K562 (cell line): ENCODE data around the gene CMTM4. TPM values are rescaled to one million over a fixed set of nuclear protein-coding genes. Genes with fewer than 3 reads are reported as not detected.

ENCODE experiments used
- CHD2 ChIP-seq: IDR thresholded peaks from 2 replicates; pipeline ENCODE4 v1.6.1; 2011; ENCODE audit warnings: low read depth, low read length
- CXXC5 ChIP-seq: fragments of 250-450 bp; sonication (Bioruptor Pico); IDR thresholded peaks from 2 replicates; pipeline ENCODE4 v1.8.0; 2022; ENCODE audit warnings: inconsistent platforms, mild to moderate bottlenecking, moderate library complexity
- GATAD2B ChIP-seq: fragments of 450-650 bp; IDR thresholded peaks from 2 replicates; pipeline ENCODE4 v1.6.1; 2017; ENCODE audit warnings: mild to moderate bottlenecking, borderline replicate concordance
- HDGF ChIP-seq: fragments of 450-650 bp; IDR thresholded peaks from 2 replicates; pipeline ENCODE4 v1.6.1; 2016
- HMGN3 ChIP-seq: IDR thresholded peaks from 2 replicates; pipeline ENCODE4 v1.6.1; 2011; ENCODE audit warnings: borderline replicate concordance, low read depth, mild to moderate bottlenecking, mixed read lengths, low read length; ENCODE audit not compliant: insufficient read length; ENCODE audit errors: extremely low read depth
- MYNN ChIP-seq, 2 experiments: sonication (generic); formaldehyde crosslinking in 1 of 2; IDR thresholded peaks; 2 replicates each; pipeline versions ENCODE4 v1.5.0 to v1.6.1; 2016 to 2020; ENCODE audit warnings: antibody characterized with exemption in 1 of 2, missing genetic modification reagents in 1 of 2
- NCOA6 ChIP-seq: fragments of 450-650 bp; IDR thresholded peaks from 2 replicates; pipeline ENCODE4 v1.6.1; 2017; ENCODE audit warnings: mild to moderate bottlenecking
- NRF1 ChIP-seq, 2 experiments: fragments of 450-650 bp; IDR thresholded peaks in 1 of 2; conservative IDR thresholded peaks in 1 of 2; 2 replicates each; pipeline ENCODE4 v1.6.1; 2014; ENCODE audit warnings: mild to moderate bottlenecking in 2 of 2
- RBM17 ChIP-seq: fragments of 200-400 bp; formaldehyde crosslinking; IDR thresholded peaks from 2 replicates; pipeline ENCODE4 v1.6.1; 2017; ENCODE audit warnings: low read depth, mild to moderate bottlenecking, low read length, borderline replicate concordance
- SMC3 ChIP-seq: conservative IDR thresholded peaks from 2 replicates; pipeline ENCODE4 v1.6.1; 2011; ENCODE audit warnings: low read depth, low read length, improper control_type of control experiment; ENCODE audit not compliant: insufficient read depth
- ZBTB33 ChIP-seq: sonication (generic); formaldehyde crosslinking; IDR thresholded peaks from 2 replicates; pipeline ENCODE4 v1.8.1; 2023; ENCODE audit warnings: mild to moderate bottlenecking, missing genetic modification reagents
- ZC3H4 ChIP-seq: sonication (generic); formaldehyde crosslinking; IDR thresholded peaks from 2 replicates; pipeline ENCODE4 v1.9.0; 2021; ENCODE audit warnings: missing genetic modification reagents, borderline replicate concordance
- ZEB2 ChIP-seq: fragments of 450-650 bp; IDR thresholded peaks from 2 replicates; pipeline ENCODE4 v1.6.1; 2016
- ZFX ChIP-seq: sonication (generic); formaldehyde crosslinking; IDR thresholded peaks from 2 replicates; pipeline ENCODE4 v1.8.0; 2022; ENCODE audit warnings: mild to moderate bottlenecking, missing genetic modification reagents, moderate library complexity
- ZNF121 ChIP-seq: sonication (generic); formaldehyde crosslinking; conservative IDR thresholded peaks from 2 replicates; pipeline ENCODE4 v1.8.0; 2022; ENCODE audit warnings: missing genetic modification reagents
- ZNF146 ChIP-seq: IDR thresholded peaks from one replicate; pipeline ENCODE4 v1.6.1; 2018; ENCODE audit warnings: missing compliant biosample characterization; ENCODE audit not compliant: unreplicated experiment
- ZNF274 ChIP-seq: IDR thresholded peaks from 2 replicates; pipeline ENCODE4 v1.6.1; 2011; ENCODE audit warnings: low read depth, mild to moderate bottlenecking, low read length, moderate library complexity, borderline replicate concordance
- ZNF431 ChIP-seq: sonication (generic); formaldehyde crosslinking; IDR thresholded peaks from 2 replicates; pipeline ENCODE4 v1.8.0; 2022; ENCODE audit warnings: mild to moderate bottlenecking, missing genetic modification reagents
- ZNF436 ChIP-seq: fragments of 250-450, 450-650 bp; sonication (Bioruptor Pico); formaldehyde crosslinking; IDR thresholded peaks from 2 replicates; pipeline ENCODE4 v1.7.0; 2020; ENCODE audit warnings: mild to moderate bottlenecking
- polyA plus RNA-seq, 8 experiments: library from polyadenylated mRNA; depleted of rRNA in 4 of 8; stranded (reverse) in 5 of 8; unstranded in 3 of 8; fragments of >200 nt; fragmentation: Nextera tagmentation in 2 of 8; fragmentation: Illumina TruSeq in 1 of 8; extraction: Ambion mirVana in 2 of 8; extraction: Trizol in 1 of 8; gene quantifications; 2 replicates each; pipeline versions ENCODE4 v1.2.1 to v1.2.3, GENCODE V29; 2011 to 2014; ENCODE audit warnings: inconsistent platforms in 1 of 8, missing spikeins in 1 of 8
- total RNA-seq, 7 experiments: library from RNA; depleted of rRNA in 6 of 7; stranded (reverse); fragments of >200 nt in 6 of 7; fragmentation: Illumina TruSeq in 2 of 7; extraction: Trizol in 2 of 7; gene quantifications; 2 replicates each; pipeline versions ENCODE4 v1.2.1 to v1.2.3, GENCODE V29; 2011 to 2021; ENCODE audit warnings: low replicate concordance in 1 of 7
- TF ChIP-seq, protein P1 (sequence below): fragments of 450-650 bp; formaldehyde crosslinking; IDR thresholded peaks from 2 replicates; pipeline ENCODE4 v1.4.0; 2020; ENCODE audit warnings: mild to moderate bottlenecking
- TF ChIP-seq, protein P2 (sequence below): sonication (generic); formaldehyde crosslinking; IDR thresholded peaks from 2 replicates; pipeline ENCODE4 v1.8.0; 2022; ENCODE audit warnings: mild to moderate bottlenecking, low read depth, missing genetic modification reagents
- TF ChIP-seq, protein P3 (sequence below), 2 experiments: IDR thresholded peaks; 2 replicates each; pipeline ENCODE4 v1.6.1; 2012; ENCODE audit warnings: improper control_type of control experiment in 2 of 2, low read depth in 2 of 2, low read length in 2 of 2, borderline replicate concordance in 1 of 2

CMTM4 gene
- total and polyA plus RNA-seq, 9 of the 15 experiments (the other 6 are each of a cell fraction or from before 2014, with no cell fraction given), result 2.0 to 21.3 (median 12.5) TPM

DNA sequence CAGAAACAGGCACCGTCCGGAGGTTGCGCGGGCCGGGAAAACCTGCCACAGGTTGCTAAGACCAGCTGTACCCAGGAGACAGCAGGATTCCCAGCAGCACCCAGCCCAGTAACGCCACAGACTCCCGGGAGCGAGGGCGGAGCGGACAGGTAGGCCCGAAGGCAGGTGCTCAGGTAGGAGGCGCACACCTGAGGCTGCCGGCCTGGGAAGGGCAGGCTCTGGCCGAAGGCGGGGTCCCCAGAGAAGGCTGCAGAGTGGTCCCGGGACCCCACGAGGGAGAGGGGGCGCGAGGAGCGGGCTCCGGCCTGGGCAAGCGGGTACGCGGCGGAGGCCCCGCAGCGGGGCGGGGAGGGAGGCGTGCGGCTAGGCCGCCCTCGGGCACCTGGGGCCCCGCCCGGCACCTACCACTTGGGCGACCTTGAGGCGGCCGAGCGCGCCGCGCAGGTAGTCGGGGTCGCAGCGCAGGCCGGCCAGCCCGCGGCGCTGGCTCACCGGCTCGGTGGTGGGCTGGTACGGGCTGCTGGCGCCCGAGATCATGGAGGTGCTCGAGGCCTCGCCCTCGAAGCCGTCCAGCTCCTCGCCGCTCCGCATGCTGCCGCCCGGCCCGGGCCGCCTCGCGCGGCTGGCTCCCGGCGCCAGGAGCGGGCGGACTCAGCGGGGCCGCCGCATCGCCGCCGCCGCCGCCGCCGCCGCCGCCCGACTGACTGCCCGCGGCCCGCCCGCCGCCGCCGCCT, 441 bp downstream of the CMTM4 start (continued):
- TF ChIP-seq, protein P1, sequence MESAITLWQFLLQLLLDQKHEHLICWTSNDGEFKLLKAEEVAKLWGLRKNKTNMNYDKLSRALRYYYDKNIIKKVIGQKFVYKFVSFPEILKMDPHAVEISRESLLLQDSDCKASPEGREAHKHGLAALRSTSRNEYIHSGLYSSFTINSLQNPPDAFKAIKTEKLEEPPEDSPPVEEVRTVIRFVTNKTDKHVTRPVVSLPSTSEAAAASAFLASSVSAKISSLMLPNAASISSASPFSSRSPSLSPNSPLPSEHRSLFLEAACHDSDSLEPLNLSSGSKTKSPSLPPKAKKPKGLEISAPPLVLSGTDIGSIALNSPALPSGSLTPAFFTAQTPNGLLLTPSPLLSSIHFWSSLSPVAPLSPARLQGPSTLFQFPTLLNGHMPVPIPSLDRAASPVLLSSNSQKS (CRISPR knock-in tag), result no peak
- TF ChIP-seq GATAD2B (peak; percentile 41; the same call in 1 of the 2 replicates), NRF1 (conservative IDR thresholded peaks at IDR 0.05 in 1 of 2, IDR thresholded peaks at IDR 0.05 in 1 of 2) (0 out of 4 replicates have a peak, but pooled peaks of 1 of the 2 experiments have one; percentile 13), ZNF121 (CRISPR knock-in tag) (no peak), HMGN3 (peak; percentile 16), ZNF274 (no peak), ZC3H4 (CRISPR knock-in tag) (0 out of 2 replicates have a peak, but pooled peaks have one; percentile 43), NCOA6 (no peak), CXXC5 (CRISPR knock-in tag) (0 out of 2 replicates have a peak, but pooled peaks have one; percentile 45), HDGF (no peak), ZBTB33 (CRISPR knock-in tag) (no peak), MYNN (IDR thresholded peaks at IDR 0.05) (no peak), MYNN (CRISPR knock-in tag; IDR thresholded peaks at IDR 0.05) (no peak), CHD2 (no peak), ZEB2 (peak; percentile 88), SMC3 (no peak), ZNF431 (CRISPR knock-in tag) (peak; percentile 42; the same call in 1 of the 2 replicates), RBM17 (no peak), ZFX (CRISPR knock-in tag) (peak; percentile 79), ZNF436 (CRISPR knock-in tag) (no peak), ZNF146 (no peak)
- TF ChIP-seq, protein P2, sequence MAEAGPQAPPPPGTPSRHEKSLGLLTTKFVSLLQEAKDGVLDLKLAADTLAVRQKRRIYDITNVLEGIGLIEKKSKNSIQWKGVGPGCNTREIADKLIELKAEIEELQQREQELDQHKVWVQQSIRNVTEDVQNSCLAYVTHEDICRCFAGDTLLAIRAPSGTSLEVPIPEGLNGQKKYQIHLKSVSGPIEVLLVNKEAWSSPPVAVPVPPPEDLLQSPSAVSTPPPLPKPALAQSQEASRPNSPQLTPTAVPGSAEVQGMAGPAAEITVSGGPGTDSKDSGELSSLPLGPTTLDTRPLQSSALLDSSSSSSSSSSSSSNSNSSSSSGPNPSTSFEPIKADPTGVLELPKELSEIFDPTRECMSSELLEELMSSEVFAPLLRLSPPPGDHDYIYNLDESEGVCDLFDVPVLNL, result no peak
- TF ChIP-seq, protein P3, sequence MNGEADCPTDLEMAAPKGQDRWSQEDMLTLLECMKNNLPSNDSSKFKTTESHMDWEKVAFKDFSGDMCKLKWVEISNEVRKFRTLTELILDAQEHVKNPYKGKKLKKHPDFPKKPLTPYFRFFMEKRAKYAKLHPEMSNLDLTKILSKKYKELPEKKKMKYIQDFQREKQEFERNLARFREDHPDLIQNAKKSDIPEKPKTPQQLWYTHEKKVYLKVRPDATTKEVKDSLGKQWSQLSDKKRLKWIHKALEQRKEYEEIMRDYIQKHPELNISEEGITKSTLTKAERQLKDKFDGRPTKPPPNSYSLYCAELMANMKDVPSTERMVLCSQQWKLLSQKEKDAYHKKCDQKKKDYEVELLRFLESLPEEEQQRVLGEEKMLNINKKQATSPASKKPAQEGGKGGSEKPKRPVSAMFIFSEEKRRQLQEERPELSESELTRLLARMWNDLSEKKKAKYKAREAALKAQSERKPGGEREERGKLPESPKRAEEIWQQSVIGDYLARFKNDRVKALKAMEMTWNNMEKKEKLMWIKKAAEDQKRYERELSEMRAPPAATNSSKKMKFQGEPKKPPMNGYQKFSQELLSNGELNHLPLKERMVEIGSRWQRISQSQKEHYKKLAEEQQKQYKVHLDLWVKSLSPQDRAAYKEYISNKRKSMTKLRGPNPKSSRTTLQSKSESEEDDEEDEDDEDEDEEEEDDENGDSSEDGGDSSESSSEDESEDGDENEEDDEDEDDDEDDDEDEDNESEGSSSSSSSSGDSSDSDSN (IDR thresholded peaks at IDR 0.05; ENCODE audit: borderline replicate concordance in 1 of 2, low read depth in 2 of 2, low read length in 2 of 2), result peak in 1 of 2 experiments; percentile 92; a peak in 1 of 4 replicates
